Liver (tissue), 9 donors: Measurements from ENCODE around the gene CEBPG. TPM values are rescaled to one million over a fixed set of nuclear protein-coding genes. Genes with fewer than 3 reads are reported as not detected.

Experiments used
- DNase-seq: peaks from one replicate; pipeline ENCODE4 v3.0.0-alpha.2; 2017; ENCODE audit warnings: low spot score
- H3K27ac ChIP-seq, 2 donors: one replicate each; pipeline ENCODE4 v1.7.0; 2013; ENCODE audit warnings: inconsistent platforms in 2 of 2, low read length in 2 of 2, control low read depth in 1 of 2, low read depth in 1 of 2, mild to moderate bottlenecking in 1 of 2
- H3K27me3 ChIP-seq, 4 donors: one replicate each; pipeline versions ENCODE4 v1.6.1 to v1.7.0; 2013; ENCODE audit warnings: low read length in 3 of 4, inconsistent platforms in 1 of 4, mild to moderate bottlenecking in 1 of 4, moderate library complexity in 1 of 4; ENCODE audit not compliant: control insufficient read depth in 4 of 4, insufficient read depth in 4 of 4
- H3K36me3 ChIP-seq, 4 donors: one replicate each; pipeline versions ENCODE4 v1.6.1 to v1.7.0; 2013; ENCODE audit warnings: low read length in 3 of 4, mild to moderate bottlenecking in 3 of 4, low read depth in 1 of 4, moderate library complexity in 1 of 4; ENCODE audit not compliant: control insufficient read depth in 4 of 4, insufficient read depth in 3 of 4
- H3K4me1 ChIP-seq, 4 donors: one replicate each; pipeline versions ENCODE4 v1.6.1 to v1.7.0; 2013; ENCODE audit warnings: low read length in 3 of 4, mild to moderate bottlenecking in 3 of 4, moderate library complexity in 1 of 4; ENCODE audit not compliant: control insufficient read depth in 4 of 4, insufficient read depth in 4 of 4
- H3K4me3 ChIP-seq, 3 donors: one replicate each; pipeline versions ENCODE4 v1.6.1 to v1.7.0; 2013; ENCODE audit warnings: low read length in 3 of 3, control low read depth in 1 of 3, low read depth in 1 of 3, mild to moderate bottlenecking in 1 of 3
- H3K9ac ChIP-seq, 2 donors: one replicate each; pipeline ENCODE4 v1.7.0; 2013; ENCODE audit warnings: low read length in 2 of 2, mild to moderate bottlenecking in 2 of 2, moderate library complexity in 2 of 2, control low read depth in 1 of 2, low read depth in 1 of 2
- H3K9me3 ChIP-seq, 4 donors: one replicate each; pipeline versions ENCODE4 v1.6.1 to v1.7.0; 2013; ENCODE audit warnings: low read length in 3 of 4; ENCODE audit not compliant: control insufficient read depth in 4 of 4
- FOXA1 ChIP-seq: IDR thresholded peaks from 2 replicates; pipeline ENCODE4 v1.6.1; 2016; ENCODE audit warnings: antibody characterized with exemption
- FOXA2 ChIP-seq: IDR thresholded peaks from 2 replicates; pipeline ENCODE4 v1.6.1; 2016; ENCODE audit warnings: antibody characterized with exemption
- GABPA ChIP-seq, 2 donors: IDR thresholded peaks in 1 of 2; conservative IDR thresholded peaks in 1 of 2; 2 replicates each; pipeline ENCODE4 v1.6.1; 2016; ENCODE audit warnings: antibody characterized with exemption in 2 of 2, mild to moderate bottlenecking in 1 of 2, moderate library complexity in 1 of 2
- HNF4A ChIP-seq, 2 donors: conservative IDR thresholded peaks; 2 replicates each; pipeline ENCODE4 v1.6.1; 2016; ENCODE audit warnings: antibody characterized with exemption in 2 of 2, mild to moderate bottlenecking in 2 of 2
- RAD21 ChIP-seq, 2 donors: IDR thresholded peaks; 2 replicates each; pipeline ENCODE4 v1.6.1; 2016; ENCODE audit warnings: antibody characterized with exemption in 2 of 2, mild to moderate bottlenecking in 2 of 2
- RXRA ChIP-seq, 2 donors: IDR thresholded peaks; 2 replicates each; pipeline ENCODE4 v1.6.1; 2017 to 2018; ENCODE audit warnings: antibody characterized with exemption in 2 of 2, mild to moderate bottlenecking in 1 of 2
- TAF1 ChIP-seq: conservative IDR thresholded peaks from 2 replicates; pipeline ENCODE4 v1.6.1; 2016; ENCODE audit warnings: antibody characterized with exemption, mild to moderate bottlenecking
- YY1 ChIP-seq: IDR thresholded peaks from 2 replicates; pipeline ENCODE4 v1.6.1; 2016; ENCODE audit warnings: antibody characterized with exemption, mild to moderate bottlenecking
- WGBS: extraction: QIAGEN DNeasy Blood & Tissue Kit; methylation state at CpG from one replicate; pipeline ENCODE4 v1.1.7; 2013; 5-methylcytosine and 5-hydroxymethylcytosine counted together
- polyA plus RNA-seq, 2 donors: library from polyadenylated mRNA; stranded (reverse) in 1 of 2; unstranded in 1 of 2; fragments of 200-250 nt in 1 of 2; fragments of >200 nt in 1 of 2; fragmentation: Nextera tagmentation in 1 of 2; extraction: Ambion mirVana in 1 of 2; gene quantifications; one replicate each; pipeline versions ENCODE4 v1.2.1 to v1.2.3, GENCODE V29; 2013 to 2015
- total RNA-seq, 2 donors: library from RNA; depleted of rRNA; stranded (reverse); fragments of >200 nt; gene quantifications; one replicate each; pipeline ENCODE4 v1.2.3, GENCODE V29; 2014
- TF ChIP-seq, protein P1 (sequence below): IDR thresholded peaks from 2 replicates; pipeline ENCODE4 v1.6.1; 2016; ENCODE audit warnings: antibody characterized with exemption
- TF ChIP-seq, protein P2 (sequence below): fragments of 150-350 bp; IDR thresholded peaks from 2 replicates; pipeline ENCODE4 v1.5.1; 2017; ENCODE audit warnings: improper control_type of control experiment, low read depth, low read length; ENCODE audit not compliant: missing input control
- TF ChIP-seq, protein P3 (sequence below): IDR thresholded peaks from 2 replicates; pipeline ENCODE4 v1.6.1; 2016; ENCODE audit warnings: antibody characterized with exemption, mild to moderate bottlenecking
- TF ChIP-seq, protein P4 (sequence below): IDR thresholded peaks from 2 replicates; pipeline ENCODE4 v1.6.1; 2016; ENCODE audit warnings: antibody characterized with exemption
- donor health status: healthy.
- donor health status: healthy.
- donor health status: healthy.
- donor health status: healthy.
- donor health status: healthy.

The CEBPG gene
- total and polyA plus RNA-seq, 4 donors: 16.9 to 36.1 (median 24.2) TPM

DNA sequence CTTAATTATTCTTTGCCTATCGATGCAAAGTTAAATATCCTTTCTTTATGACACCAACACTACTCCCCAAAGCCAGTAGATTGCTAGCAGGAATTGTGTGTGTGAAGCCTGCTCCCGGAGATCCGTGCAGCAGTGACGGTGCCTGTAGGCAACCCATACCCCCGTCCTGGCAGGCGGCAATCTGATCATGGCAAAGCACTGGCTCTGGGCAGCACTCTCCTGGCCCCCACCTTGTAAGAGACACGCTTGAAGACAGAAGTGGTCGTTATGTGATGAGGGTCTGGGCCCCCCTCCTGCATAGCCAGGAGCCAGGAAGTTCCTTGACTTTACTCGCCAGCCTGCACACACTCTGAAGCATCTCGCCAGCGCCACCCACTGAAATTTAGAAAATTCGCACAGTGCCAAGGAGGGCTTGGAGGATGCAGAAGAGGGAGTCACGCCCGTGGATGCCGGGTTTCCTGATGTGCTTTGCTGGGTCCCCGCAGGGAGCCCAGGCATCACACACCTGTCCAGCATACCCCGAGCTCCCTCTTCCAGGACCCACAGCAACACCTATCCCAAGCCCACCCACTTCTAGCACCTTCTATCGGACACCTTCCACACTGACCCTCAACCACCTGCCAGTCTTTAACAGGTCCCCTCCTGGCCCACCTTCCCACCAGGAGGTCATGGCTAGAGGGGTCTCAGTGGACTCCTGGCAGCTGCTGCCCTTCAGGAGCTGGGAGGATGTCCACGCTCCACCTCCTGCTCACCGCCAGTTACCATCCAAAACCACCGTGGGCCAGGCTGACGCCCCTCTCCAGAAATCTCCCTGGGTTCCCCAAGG, 54.5 kb downstream of the CEBPG start (continued):
- TF ChIP-seq, protein P1, sequence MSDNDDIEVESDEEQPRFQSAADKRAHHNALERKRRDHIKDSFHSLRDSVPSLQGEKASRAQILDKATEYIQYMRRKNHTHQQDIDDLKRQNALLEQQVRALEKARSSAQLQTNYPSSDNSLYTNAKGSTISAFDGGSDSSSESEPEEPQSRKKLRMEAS: no peak
- no peak for TF ChIP-seq RAD21 (IDR thresholded peaks at IDR 0.05)
- TF ChIP-seq, protein P2, sequence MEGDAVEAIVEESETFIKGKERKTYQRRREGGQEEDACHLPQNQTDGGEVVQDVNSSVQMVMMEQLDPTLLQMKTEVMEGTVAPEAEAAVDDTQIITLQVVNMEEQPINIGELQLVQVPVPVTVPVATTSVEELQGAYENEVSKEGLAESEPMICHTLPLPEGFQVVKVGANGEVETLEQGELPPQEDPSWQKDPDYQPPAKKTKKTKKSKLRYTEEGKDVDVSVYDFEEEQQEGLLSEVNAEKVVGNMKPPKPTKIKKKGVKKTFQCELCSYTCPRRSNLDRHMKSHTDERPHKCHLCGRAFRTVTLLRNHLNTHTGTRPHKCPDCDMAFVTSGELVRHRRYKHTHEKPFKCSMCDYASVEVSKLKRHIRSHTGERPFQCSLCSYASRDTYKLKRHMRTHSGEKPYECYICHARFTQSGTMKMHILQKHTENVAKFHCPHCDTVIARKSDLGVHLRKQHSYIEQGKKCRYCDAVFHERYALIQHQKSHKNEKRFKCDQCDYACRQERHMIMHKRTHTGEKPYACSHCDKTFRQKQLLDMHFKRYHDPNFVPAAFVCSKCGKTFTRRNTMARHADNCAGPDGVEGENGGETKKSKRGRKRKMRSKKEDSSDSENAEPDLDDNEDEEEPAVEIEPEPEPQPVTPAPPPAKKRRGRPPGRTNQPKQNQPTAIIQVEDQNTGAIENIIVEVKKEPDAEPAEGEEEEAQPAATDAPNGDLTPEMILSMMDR: no peak

DNA sequence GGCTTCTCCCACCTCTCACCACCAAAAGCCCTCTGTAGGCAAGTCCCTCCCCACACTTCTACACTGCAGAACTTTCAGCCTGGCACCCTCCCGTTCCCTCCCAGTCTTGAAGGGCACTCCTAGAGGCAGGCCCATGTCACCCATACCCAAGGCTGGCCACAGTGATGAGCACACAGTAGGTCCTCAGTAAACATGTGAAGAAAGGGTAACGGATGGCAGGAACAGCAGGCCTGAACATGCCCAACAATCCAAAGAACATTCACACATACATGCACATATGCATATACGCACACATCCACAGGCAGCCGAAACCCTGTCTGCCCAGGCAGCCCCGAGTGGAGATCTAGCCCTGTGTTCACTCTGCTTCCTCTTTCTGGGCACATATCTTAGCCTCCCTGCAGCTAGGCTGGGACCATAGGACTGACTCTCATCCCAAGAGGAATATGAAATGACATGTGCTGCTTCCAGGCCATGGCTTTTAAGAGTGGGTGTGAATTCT, 55.2 kb downstream of the CEBPG start:
- H3K9me3 ChIP-seq: no peaks in the 10 kb centered on the region

More for the DNA sequence above, 55.2 kb downstream of the CEBPG start:
- H3K9ac ChIP-seq: no peak overlapping the region
- H3K27me3 ChIP-seq: no peaks in the 10 kb centered on the region
- WGBS: 91% methylated on average over 5 of the region's 5 CpGs
- H3K27ac ChIP-seq: no peak overlapping the region
- peaks cover 0 to 2% (median 1%) of the 10 kb centered on the region in 4 donors for H3K36me3 ChIP-seq
- H3K4me1 ChIP-seq: no peaks in the 10 kb centered on the region
- H3K4me3 ChIP-seq: no peak overlapping the region
- TF ChIP-seq GABPA (IDR thresholded peaks at IDR 0.05 in 1 of 2, conservative IDR thresholded peaks at IDR 0.05 in 1 of 2) (no peak), FOXA1 (no peak), RXRA (IDR thresholded peaks at IDR 0.05) (no peak), HNF4A (conservative IDR thresholded peaks at IDR 0.05) (no peak), FOXA2 (no peak), TAF1 (no peak), YY1 (no peak)
- TF ChIP-seq, protein P3, sequence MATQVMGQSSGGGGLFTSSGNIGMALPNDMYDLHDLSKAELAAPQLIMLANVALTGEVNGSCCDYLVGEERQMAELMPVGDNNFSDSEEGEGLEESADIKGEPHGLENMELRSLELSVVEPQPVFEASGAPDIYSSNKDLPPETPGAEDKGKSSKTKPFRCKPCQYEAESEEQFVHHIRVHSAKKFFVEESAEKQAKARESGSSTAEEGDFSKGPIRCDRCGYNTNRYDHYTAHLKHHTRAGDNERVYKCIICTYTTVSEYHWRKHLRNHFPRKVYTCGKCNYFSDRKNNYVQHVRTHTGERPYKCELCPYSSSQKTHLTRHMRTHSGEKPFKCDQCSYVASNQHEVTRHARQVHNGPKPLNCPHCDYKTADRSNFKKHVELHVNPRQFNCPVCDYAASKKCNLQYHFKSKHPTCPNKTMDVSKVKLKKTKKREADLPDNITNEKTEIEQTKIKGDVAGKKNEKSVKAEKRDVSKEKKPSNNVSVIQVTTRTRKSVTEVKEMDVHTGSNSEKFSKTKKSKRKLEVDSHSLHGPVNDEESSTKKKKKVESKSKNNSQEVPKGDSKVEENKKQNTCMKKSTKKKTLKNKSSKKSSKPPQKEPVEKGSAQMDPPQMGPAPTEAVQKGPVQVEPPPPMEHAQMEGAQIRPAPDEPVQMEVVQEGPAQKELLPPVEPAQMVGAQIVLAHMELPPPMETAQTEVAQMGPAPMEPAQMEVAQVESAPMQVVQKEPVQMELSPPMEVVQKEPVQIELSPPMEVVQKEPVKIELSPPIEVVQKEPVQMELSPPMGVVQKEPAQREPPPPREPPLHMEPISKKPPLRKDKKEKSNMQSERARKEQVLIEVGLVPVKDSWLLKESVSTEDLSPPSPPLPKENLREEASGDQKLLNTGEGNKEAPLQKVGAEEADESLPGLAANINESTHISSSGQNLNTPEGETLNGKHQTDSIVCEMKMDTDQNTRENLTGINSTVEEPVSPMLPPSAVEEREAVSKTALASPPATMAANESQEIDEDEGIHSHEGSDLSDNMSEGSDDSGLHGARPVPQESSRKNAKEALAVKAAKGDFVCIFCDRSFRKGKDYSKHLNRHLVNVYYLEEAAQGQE: no peak
- TF ChIP-seq, protein P1: no peak
- TF ChIP-seq, protein P4, sequence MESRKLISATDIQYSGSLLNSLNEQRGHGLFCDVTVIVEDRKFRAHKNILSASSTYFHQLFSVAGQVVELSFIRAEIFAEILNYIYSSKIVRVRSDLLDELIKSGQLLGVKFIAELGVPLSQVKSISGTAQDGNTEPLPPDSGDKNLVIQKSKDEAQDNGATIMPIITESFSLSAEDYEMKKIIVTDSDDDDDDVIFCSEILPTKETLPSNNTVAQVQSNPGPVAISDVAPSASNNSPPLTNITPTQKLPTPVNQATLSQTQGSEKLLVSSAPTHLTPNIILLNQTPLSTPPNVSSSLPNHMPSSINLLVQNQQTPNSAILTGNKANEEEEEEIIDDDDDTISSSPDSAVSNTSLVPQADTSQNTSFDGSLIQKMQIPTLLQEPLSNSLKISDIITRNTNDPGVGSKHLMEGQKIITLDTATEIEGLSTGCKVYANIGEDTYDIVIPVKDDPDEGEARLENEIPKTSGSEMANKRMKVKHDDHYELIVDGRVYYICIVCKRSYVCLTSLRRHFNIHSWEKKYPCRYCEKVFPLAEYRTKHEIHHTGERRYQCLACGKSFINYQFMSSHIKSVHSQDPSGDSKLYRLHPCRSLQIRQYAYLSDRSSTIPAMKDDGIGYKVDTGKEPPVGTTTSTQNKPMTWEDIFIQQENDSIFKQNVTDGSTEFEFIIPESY: no peak
- TF ChIP-seq, protein P2: no peak
- no peak for DNase-seq
